ENCODE measurements around the gene B4GALT3. TPM values are rescaled to one million over a fixed set of nuclear protein-coding genes. Genes with fewer than 3 reads are reported as not detected.

The B4GALT3 gene
- total and polyA plus RNA-seq, 9 of the 15 experiments (the other 6 are each of a cell fraction or from before 2014, with no cell fraction given): 31.2 to 103 (median 46.1) TPM

DNA sequence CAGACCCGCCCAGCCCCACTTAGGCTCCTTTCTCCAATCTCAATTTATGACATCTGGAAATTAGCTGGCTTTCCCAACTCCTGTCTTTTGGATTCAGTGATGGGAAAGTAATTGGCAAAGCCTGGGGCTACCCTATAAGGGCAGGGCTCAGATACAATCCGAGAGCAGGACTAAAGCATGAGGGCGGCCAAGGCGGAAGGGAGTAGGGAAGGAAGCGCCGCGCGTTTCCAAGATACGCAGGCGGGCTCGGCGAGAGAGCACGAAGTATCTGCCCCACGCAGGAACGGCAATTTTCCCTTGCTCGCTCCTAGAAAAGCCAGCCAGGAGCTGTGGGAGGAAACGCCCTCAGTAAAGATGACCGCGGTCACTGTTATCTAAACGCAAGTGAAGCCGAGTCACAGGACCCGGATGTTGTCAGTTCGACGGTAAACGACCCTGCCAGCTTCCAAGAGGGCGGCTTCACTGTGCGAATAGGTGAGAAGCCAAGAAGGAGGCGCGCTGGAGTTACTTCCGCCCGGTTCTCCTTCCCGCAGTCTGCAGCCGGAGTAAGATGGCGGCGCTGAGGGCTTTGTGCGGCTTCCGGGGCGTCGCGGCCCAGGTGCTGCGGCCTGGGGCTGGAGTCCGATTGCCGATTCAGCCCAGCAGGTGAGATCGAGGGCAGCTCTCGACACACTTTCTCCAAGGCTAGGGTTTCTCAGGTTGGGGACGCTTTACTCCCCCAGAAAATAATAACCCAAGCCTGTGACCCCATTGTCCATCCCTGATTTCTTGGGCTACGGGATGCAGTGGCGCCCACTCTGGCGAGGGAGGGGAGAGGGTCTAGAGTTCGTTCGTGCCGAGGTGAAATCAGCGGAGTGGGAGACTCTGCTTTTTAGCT, 24.8 kb upstream of the B4GALT3 start, which contains the start of gene NDUFS2 (continued):
- TF ChIP-seq, protein P1, sequence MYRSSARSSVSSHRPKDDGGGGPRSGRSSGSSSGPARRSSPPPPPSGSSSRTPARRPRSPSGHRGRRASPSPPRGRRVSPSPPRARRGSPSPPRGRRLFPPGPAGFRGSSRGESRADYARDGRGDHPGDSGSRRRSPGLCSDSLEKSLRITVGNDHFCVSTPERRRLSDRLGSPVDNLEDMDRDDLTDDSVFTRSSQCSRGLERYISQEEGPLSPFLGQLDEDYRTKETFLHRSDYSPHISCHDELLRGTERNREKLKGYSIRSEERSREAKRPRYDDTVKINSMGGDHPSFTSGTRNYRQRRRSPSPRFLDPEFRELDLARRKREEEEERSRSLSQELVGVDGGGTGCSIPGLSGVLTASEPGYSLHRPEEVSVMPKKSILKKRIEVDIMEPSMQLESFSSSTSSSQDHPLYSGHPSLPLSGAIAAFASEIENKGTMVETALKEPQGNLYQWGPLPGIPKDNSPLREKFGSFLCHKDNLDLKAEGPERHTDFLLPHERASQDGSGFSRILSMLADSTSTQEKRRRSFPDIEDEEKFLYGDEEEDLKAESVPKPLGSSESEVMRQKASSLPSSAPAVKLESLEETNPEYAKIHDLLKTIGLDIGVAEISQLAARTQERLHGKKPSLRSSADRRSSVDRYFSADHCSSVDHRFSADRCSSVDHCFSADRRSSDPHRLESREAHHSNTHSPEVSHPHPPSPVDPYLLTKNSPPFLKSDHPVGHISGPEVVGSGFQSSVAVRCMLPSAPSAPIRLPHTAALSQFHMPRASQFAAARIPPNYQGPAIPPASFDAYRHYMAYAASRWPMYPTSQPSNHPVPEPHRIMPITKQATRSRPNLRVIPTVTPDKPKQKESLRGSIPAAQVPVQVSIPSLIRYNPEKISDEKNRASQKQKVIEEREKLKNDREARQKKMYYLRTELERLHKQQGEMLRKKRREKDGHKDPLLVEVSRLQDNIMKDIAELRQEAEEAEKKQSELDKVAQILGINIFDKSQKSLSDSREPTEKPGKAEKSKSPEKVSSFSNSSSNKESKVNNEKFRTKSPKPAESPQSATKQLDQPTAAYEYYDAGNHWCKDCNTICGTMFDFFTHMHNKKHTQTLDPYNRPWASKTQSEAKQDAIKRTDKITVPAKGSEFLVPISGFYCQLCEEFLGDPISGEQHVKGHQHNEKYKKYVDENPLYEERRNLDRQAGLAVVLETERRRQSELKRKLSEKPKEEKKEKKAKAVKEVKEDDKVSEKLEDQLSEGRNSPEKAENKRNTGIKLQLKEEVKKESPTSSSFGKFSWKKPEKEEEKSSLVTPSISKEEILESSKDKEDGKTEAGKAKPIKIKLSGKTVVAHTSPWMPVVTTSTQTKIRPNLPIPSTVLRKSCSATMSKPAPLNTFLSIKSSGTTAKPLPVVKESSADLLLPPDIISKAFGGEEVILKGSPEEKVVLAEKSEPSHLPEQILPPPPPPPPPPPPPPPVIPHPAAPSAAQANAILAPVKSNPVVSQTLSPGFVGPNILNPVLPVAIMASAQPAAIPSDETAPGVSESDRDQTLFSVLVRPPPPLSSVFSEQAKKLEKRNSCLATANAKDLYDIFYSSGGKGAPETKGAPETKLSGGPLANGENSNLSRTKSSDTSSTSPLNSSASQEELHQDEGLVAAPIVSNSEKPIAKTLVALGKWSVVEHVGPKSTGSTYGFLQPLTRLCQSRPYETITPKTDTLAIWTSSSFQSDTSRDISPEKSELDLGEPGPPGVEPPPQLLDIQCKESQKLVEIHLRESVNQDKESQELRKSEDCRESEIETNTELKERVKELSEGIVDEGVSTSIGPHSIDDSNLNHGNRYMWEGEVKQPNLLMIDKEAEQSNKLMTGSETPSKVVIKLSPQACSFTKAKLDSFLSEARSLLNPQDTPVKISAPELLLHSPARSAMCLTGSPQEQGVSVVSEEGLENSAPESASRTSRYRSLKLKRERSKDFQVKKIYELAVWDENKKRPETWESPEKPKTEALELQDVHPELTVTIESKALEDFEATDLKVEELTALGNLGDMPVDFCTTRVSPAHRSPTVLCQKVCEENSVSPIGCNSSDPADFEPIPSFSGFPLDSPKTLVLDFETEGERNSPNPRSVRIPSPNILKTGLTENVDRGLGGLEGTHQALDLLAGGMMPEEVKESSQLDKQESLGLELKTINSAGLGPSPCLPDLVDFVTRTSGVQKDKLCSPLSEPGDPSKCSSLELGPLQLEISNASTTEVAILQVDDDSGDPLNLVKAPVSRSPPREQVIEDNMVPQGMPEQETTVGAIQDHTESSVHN (IDR thresholded peaks at IDR 0.05; ENCODE audit: borderline replicate concordance in 1 of 2, low read depth in 1 of 2): no peak
- TF ChIP-seq ZNF75A (CRISPR knock-in tag; IDR thresholded peaks at IDR 0.05): no peak; the same call in 1 of the 2 replicates
- TF ChIP-seq, protein P2, sequence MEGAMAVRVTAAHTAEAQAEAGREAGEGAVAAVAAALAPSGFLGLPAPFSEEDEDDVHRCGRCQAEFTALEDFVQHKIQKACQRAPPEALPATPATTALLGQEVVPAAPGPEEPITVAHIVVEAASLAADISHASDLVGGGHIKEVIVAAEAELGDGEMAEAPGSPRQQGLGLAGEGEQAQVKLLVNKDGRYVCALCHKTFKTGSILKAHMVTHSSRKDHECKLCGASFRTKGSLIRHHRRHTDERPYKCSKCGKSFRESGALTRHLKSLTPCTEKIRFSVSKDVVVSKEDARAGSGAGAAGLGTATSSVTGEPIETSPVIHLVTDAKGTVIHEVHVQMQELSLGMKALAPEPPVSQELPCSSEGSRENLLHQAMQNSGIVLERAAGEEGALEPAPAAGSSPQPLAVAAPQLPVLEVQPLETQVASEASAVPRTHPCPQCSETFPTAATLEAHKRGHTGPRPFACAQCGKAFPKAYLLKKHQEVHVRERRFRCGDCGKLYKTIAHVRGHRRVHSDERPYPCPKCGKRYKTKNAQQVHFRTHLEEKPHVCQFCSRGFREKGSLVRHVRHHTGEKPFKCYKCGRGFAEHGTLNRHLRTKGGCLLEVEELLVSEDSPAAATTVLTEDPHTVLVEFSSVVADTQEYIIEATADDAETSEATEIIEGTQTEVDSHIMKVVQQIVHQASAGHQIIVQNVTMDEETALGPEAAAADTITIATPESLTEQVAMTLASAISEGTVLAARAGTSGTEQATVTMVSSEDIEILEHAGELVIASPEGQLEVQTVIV (CRISPR knock-in tag; IDR thresholded peaks at IDR 0.05; ENCODE audit: borderline replicate concordance): no peak
- no peak for TF ChIP-seq MXI1 (IDR thresholded peaks at IDR 0.05; ENCODE audit: low read depth, low read length)
- TF ChIP-seq FUS (optimal IDR thresholded peaks at IDR 0.05; ENCODE audit: low read depth, low read length): no peak
- TF ChIP-seq, protein P3, sequence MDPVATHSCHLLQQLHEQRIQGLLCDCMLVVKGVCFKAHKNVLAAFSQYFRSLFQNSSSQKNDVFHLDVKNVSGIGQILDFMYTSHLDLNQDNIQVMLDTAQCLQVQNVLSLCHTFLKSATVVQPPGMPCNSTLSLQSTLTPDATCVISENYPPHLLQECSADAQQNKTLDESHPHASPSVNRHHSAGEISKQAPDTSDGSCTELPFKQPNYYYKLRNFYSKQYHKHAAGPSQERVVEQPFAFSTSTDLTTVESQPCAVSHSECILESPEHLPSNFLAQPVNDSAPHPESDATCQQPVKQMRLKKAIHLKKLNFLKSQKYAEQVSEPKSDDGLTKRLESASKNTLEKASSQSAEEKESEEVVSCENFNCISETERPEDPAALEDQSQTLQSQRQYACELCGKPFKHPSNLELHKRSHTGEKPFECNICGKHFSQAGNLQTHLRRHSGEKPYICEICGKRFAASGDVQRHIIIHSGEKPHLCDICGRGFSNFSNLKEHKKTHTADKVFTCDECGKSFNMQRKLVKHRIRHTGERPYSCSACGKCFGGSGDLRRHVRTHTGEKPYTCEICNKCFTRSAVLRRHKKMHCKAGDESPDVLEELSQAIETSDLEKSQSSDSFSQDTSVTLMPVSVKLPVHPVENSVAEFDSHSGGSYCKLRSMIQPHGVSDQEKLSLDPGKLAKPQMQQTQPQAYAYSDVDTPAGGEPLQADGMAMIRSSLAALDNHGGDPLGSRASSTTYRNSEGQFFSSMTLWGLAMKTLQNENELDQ (CRISPR knock-in tag; IDR thresholded peaks at IDR 0.05; ENCODE audit: borderline replicate concordance): no peak
- no peak for TF ChIP-seq ZNF212 (CRISPR knock-in tag; IDR thresholded peaks at IDR 0.05)
- no peak for TF ChIP-seq NCOA6 (IDR thresholded peaks at IDR 0.05)
- TF ChIP-seq STAT5B (CRISPR knock-in tag; IDR thresholded peaks at IDR 0.05): no peak
- TF ChIP-seq FOXK2 (conservative IDR thresholded peaks at IDR 0.05 in 1 of 2, IDR thresholded peaks at IDR 0.05 in 1 of 2; ENCODE audit: low read depth in 2 of 2): peak; percentile 93 to 96
- no peak for TF ChIP-seq ZNF699 (CRISPR knock-in tag; IDR thresholded peaks at IDR 0.05; ENCODE audit: insufficient replicate concordance)
- TF ChIP-seq RFX5 (IDR thresholded peaks at IDR 0.05; ENCODE audit: low read depth, low read length): no peak

All from K562 (cell line).